Testis (tissue), 2 donors: ENCODE measurements around the gene CCDC120.

ENCODE experiments used
- CTCF ChIP-seq, 3 experiments: fragments of 450-650 bp in 2 of 3; fragments of 200-600 bp in 1 of 3; sonication (generic) in 1 of 3; IDR thresholded peaks; one replicate each; pipeline ENCODE4 v1.5.1; 2016 to 2019; ENCODE audit warnings: antibody characterized with exemption in 3 of 3, mild to moderate bottlenecking in 2 of 3, moderate library complexity in 1 of 3
- POLR2A ChIP-seq: fragments of 450-650 bp; IDR thresholded peaks from one replicate; pipeline ENCODE4 v1.6.1; 2017; ENCODE audit warnings: antibody characterized with exemption, mild to moderate bottlenecking, moderate library complexity

GRCh38 chrX:49059681-49060085 is 884 bp downstream of the CCDC120 start:
- TF ChIP-seq CTCF (IDR thresholded peaks at IDR 0.05), result no peak
- no peak for TF ChIP-seq POLR2A
